SK-N-SH treated with all-trans-retinoic acid at 6 μM for 48 hours (cell line): Measurements from ENCODE around the gene SYNGAP1.

Experiments used
- ARNTL ChIP-seq: fragments of 450-650 bp; formaldehyde crosslinking; IDR thresholded peaks from 2 replicates; pipeline ENCODE4 v1.5.0; 2020; ENCODE audit warnings: low read depth, mild to moderate bottlenecking, moderate library complexity, borderline replicate concordance
- BACH2 ChIP-seq: fragments of 250-450 bp; sonication (Bioruptor Pico); IDR thresholded peaks from 2 replicates; pipeline ENCODE4 v1.9.0; 2021; ENCODE audit warnings: mild to moderate bottlenecking, borderline replicate concordance
- GLIS3 ChIP-seq: fragments of 250-450 bp; sonication (Bioruptor Pico); IDR thresholded peaks from 2 replicates; pipeline ENCODE4 v1.5.0; 2020; ENCODE audit warnings: mild to moderate bottlenecking, moderate library complexity
- PATZ1 ChIP-seq: fragments of 250-450 bp; sonication (Bioruptor Pico); IDR thresholded peaks from 2 replicates; pipeline ENCODE4 v1.8.0; 2020; ENCODE audit warnings: mild to moderate bottlenecking, moderate library complexity, borderline replicate concordance
- POU6F1 ChIP-seq: fragments of 250-450 bp; sonication (Bioruptor Pico); IDR thresholded peaks from 2 replicates; pipeline ENCODE4 v1.8.0; 2021; ENCODE audit warnings: low read depth, mild to moderate bottlenecking, moderate library complexity, borderline replicate concordance
- RARB ChIP-seq: fragments of 250-450 bp; sonication (Bioruptor Pico); IDR thresholded peaks from 2 replicates; pipeline ENCODE4 v1.8.0; 2021; ENCODE audit warnings: mild to moderate bottlenecking, moderate library complexity
- ZNF565 ChIP-seq: fragments of 450-650 bp; formaldehyde crosslinking; conservative IDR thresholded peaks from 2 replicates; pipeline ENCODE4 v1.5.0; 2020; ENCODE audit warnings: low read depth, mild to moderate bottlenecking, moderate library complexity
- ZNF8 ChIP-seq: fragments of 450-650 bp; formaldehyde crosslinking; IDR thresholded peaks from 2 replicates; pipeline ENCODE4 v1.5.0; 2020; ENCODE audit warnings: mild to moderate bottlenecking, moderate library complexity

GRCh38 chr6:33414592-33415271 is 5.1 kb upstream of the SYNGAP1 start:
- TF ChIP-seq ARNTL (CRISPR knock-in tag) = no peak
- TF ChIP-seq ZNF565 (CRISPR knock-in tag) = no peak
- TF ChIP-seq PATZ1 = no peak
- TF ChIP-seq POU6F1 (CRISPR knock-in tag) = no peak
- TF ChIP-seq GLIS3 (CRISPR knock-in tag) = no peak
- no peak for TF ChIP-seq RARB (CRISPR knock-in tag)
- TF ChIP-seq ZNF8 (CRISPR knock-in tag) = no peak
- no peak for TF ChIP-seq BACH2 (CRISPR knock-in tag)
